ENCODE measurements around the gene GPR18.

The GPR18 gene

GRCh38 chr13:99258210-99258860, at the start of gene GPR18:
GPR18 (minus strand) TSS chr13:99258379; CDS start chr13:99255872, 2,507 bp downstream.
- no peak for DNase-seq (ENCODE audit: low read depth in 2 of 2)

GRCh38 chr13:99307648-99308339, 49.6 kb upstream of the GPR18 start:
- DNase-seq (ENCODE audit: low read depth in 2 of 2): peak; percentile 67 to 79

DNA sequence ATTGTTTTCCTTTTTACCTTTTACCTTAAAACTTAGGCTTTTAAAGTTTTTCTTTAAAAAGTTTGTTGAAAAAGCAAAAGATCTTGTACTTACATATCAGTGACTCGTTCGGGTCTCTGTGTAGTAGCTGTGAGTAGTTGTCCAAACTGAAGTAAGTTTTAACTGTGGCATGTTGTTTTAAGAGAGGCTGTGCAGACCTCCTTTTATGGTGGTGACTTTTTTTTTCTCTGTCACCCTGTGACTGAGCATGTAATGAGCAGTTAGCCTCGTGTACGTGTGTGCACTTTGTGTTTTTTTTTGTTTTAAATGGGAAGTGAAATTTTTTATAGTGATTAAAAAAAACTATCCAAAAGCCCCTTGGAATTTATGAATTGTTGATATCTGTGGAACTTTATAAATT, 49.1 kb upstream of the GPR18 start, which contains the start of gene GPR183:
GPR183 (minus strand) TSS at position 153 of the 400 bp plus-strand sequence. CDS start 11,254 bp downstream, outside the sequence.
- DNase-seq (ENCODE audit: low read depth in 2 of 2): no peak

DNA sequence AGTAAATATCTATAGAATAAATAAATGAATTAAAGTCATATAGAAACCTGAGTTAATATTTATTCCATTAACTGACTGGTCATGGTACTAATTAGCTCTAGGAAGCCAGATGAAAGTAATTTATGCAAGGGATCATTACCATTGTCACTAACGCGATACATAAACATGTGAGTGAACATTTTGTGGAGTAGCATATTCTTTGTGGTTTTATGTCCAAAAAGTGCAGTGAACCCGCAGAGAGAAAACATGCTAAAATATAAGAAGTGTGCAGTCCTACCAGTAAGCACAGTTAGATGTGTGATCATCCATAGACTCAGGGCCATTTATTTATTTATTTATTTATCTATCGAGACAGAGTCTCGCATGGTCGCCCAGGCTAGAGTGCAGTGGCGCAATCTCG, 47.4 kb upstream of the GPR18 start:
- no peak for DNase-seq (ENCODE audit: low read depth in 2 of 2)

GRCh38 chr13:99305158-99305557, 47.0 kb upstream of the GPR18 start:
- DNase-seq (ENCODE audit: low read depth in 2 of 2): no peak

DNA sequence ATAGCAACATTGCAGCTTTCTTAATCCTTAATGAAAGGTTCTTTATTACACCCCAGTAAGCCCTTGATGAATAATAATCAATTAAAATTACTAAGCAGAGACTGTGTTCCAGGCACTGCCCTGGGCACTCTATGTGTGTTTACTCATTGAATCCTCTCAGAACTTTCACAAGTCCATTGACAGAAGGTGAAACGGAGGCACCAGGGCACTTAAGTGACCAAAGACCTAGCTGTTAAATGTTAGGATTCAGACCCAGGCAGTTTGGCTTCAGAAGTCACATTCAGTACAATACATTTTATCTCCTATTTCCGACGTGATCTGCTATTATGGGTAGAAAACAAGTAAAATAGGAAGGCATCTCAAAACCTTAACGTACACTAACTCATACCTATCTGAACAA, 46.4 kb upstream of the GPR18 start:
- DNase-seq (ENCODE audit: low read depth in 2 of 2): no peak

DNA sequence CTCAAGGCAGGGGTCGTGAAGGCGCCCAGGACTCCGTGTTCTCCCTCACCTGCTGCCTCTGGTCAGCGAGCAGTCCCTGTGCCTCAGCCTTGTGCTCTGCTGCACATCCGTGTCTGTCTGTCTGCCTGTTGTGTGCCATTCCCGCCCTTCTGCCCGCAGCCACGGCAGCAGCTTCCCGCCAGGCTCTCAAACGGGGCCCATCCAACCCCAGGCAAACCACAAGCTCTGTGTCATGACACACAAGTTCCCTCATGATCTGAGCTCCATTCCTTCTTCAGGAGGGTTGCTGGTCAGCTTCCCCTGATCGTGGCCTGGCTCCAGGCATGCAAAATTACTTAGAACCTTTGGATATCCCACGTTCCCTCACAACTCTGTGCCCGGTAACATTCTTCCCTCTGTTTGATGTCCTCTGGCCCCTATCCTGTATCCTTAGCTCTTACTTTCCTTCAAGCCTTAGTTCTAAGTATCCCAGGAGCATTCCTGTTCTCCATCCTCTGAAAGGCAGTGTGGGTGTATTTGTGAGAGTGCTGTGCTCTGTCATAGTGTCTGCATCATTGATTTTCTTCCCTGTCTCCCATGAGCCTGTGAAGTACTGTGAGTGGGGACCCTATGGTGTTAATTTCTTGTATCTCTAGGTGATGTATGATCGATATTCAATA, 45.8 kb upstream of the GPR18 start:
- DNase-seq (ENCODE audit: low read depth in 2 of 2): peak in 1 of 2 donors; percentile 60

- DNase-seq (ENCODE audit: low read depth in 2 of 2): no peak
Measured at GRCh38 chr13:99302637-99303505, 44.7 kb upstream of the GPR18 start.

- DNase-seq (ENCODE audit: low read depth in 2 of 2): no peak
Measured at GRCh38 chr13:99301913-99302636, 43.9 kb upstream of the GPR18 start.

- DNase-seq (ENCODE audit: low read depth in 2 of 2): no peak
Measured at GRCh38 chr13:99301056-99301838, 43.1 kb upstream of the GPR18 start.

- DNase-seq (ENCODE audit: low read depth in 2 of 2): no peak
Measured at GRCh38 chr13:99299920-99300341, 41.8 kb upstream of the GPR18 start.

- DNase-seq (ENCODE audit: low read depth in 2 of 2): no peak
Measured at GRCh38 chr13:99299256-99299919, 41.2 kb upstream of the GPR18 start.

DNA sequence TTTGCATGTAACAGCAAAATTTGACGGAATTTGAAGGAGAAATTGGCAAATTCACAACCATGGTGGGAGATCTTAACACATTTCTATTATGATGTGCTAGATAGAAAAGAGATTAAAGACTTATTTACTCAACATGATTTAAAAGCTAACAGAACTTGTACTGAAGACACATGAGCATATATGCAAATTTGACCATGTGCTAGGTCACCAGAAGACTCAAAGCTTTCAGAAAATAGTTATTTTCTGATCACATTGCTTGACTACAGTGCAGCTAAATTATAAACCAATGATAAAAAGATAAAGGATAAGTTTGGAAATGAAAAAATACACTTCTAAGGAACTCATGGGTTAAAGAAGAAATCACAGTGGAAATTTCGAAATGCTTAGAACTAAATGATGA, 39.9 kb upstream of the GPR18 start:
- DNase-seq (ENCODE audit: low read depth in 2 of 2): no peak

- no peak for DNase-seq (ENCODE audit: low read depth in 2 of 2)
Measured at GRCh38 chr13:99297331-99297730, 39.2 kb upstream of the GPR18 start.

GRCh38 chr13:99296398-99296797, 38.2 kb upstream of the GPR18 start:
- DNase-seq (ENCODE audit: low read depth in 2 of 2): no peak

DNA sequence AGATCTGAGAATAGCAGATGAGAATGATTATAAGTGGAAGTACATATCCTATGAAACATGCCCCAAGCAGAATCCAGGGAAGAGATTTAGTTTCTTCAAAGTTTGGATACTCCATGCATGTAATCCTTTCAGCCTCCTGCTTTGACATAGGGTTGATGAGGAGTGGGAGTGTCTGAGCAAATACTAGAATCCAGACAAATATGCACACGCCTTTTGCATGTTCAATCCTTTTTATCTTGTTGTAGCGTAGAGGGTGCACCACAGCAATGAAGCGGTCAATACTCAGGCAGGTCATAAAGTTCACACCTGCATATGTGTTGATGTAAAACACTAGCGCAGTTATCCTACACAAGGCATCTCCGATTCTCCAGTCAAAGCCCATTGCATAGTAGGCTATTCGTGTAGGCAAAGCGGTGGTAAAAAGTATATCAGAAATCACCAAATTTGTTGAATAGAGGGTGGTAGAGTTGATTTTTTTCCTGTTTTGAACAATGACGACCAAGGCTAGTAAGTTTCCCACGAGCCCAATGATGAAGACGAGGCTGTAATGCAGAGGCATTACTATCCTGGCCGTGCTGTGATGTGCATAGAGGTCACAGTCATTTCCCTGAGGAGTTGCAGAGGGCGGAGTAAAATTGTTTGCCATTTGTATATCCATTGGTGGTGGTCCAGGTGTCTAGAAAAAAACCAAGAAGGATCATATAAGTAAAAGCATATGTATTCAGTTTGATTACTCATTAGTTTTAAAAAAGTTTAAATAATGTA, 37.5 kb upstream of the GPR18 start:
- no peak for DNase-seq (ENCODE audit: low read depth in 2 of 2)

GRCh38 chr13:99294958-99295357, 36.8 kb upstream of the GPR18 start:
- no peak for DNase-seq (ENCODE audit: low read depth in 2 of 2)

DNA sequence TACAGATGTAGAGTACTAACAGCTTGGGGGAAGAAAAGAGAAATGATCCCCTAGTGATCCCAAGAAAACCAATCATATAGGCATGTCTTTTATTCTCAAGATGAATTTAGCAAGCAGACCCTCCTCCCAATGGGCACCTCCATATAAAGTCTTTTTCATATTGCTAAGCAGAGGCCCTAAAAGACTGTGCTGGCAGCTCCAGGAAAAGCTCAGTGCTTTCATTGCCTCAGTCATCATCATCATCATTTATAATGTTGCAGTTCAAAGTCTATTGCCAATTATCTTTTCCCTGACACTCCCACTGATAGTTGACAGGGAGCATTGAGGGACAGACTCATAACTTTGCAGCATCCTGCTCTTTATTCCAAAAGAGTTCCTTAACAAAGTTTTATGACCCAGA, 36.0 kb upstream of the GPR18 start:
- no peak for DNase-seq (ENCODE audit: low read depth in 2 of 2)

DNA sequence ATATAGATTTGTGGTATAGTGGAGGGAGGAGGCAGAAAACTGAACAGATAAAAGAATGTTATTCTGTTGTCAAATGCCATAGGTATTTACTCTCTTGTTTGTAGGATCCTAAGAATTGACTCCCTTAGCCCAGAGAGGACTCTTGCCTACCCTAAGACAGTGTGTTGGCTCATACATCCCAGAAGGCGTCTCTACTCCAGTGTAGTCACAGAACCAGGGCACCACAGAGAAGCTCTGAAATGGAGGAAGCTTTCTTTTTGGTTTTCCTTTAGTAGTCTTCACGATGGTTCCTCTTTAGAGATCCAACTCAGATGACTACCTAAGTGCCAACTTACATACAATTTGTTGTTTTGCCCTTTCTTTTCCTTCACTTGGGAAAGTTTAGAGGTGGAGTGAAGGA, 35.0 kb upstream of the GPR18 start:
- no peak for DNase-seq (ENCODE audit: low read depth in 2 of 2)

Data from stimulated activated CD4-positive, alpha-beta T cell treated with anti-CD3 and anti-CD28 coated beads, Interleukin-4, amount 100 ng/mL, for 48 hours (primary cell).